Parathyroid adenoma (tissue), 2 donors: ENCODE results near the gene MTX1.
A peak's percentile ranks its signal among the peaks of the same experiment; 100 is the strongest.

ENCODE experiments used
- H2AFZ ChIP-seq: fragments of 300-600 bp; sonication (generic); one replicate; pipeline ENCODE4 v1.7.0; 2017; ENCODE audit warnings: antibody characterized with exemption, mild to moderate bottlenecking
- H3K27ac ChIP-seq: fragments of 300-600 bp; sonication (generic); one replicate; pipeline ENCODE4 v1.7.0; 2017
- H3K27me3 ChIP-seq: fragments of 300-600 bp; sonication (generic); one replicate; pipeline ENCODE4 v1.7.0; 2017; ENCODE audit warnings: low read length; ENCODE audit not compliant: control insufficient read depth, insufficient read depth
- H3K36me3 ChIP-seq: fragments of 300-600 bp; sonication (generic); one replicate; pipeline ENCODE4 v1.7.0; 2017; ENCODE audit warnings: low read length; ENCODE audit not compliant: control insufficient read depth, insufficient read depth
- H3K4me1 ChIP-seq: fragments of 300-600 bp; sonication (generic); one replicate; pipeline ENCODE4 v1.7.0; 2017; ENCODE audit warnings: control low read depth
- H3K4me2 ChIP-seq: fragments of 300-600 bp; sonication (generic); one replicate; pipeline ENCODE4 v1.7.0; 2017; ENCODE audit warnings: low read length
- H3K4me3 ChIP-seq: fragments of 300-600 bp; sonication (generic); one replicate; pipeline ENCODE4 v1.7.0; 2017; ENCODE audit warnings: low read depth, low read length
- H3K79me2 ChIP-seq: fragments of 300-600 bp; sonication (generic); one replicate; pipeline ENCODE4 v1.7.0; 2017; ENCODE audit warnings: control low read depth
- H3K9ac ChIP-seq: fragments of 300-600 bp; sonication (generic); one replicate; pipeline ENCODE4 v1.7.0; 2017; ENCODE audit warnings: mild to moderate bottlenecking
- H3K9me3 ChIP-seq: fragments of 300-600 bp; sonication (generic); one replicate; pipeline ENCODE4 v1.7.0; 2017; ENCODE audit warnings: low read length; ENCODE audit not compliant: control insufficient read depth
- CTCF ChIP-seq: fragments of 300-600 bp; sonication (generic); IDR thresholded peaks from one replicate; pipeline ENCODE4 v1.7.0; 2017; ENCODE audit warnings: antibody characterized with exemption, mild to moderate bottlenecking
- donor health status: primary hyperparathyroidism.

The MTX1 gene

GRCh38 chr1:155255243-155256007 lies 46.9 kb downstream of the MTX1 start, which contains the start of gene ENTREP3:
ENTREP3 (minus strand) TSS chr1:155255483; CDS start chr1:155254877, 606 bp downstream.
- Histone ChIP-seq H3K79me2 (no peaks in the 10 kb centered on the region), H3K9ac (peak within 1 kb of the TSS; percentile 37), H3K9me3 (no peaks in the 10 kb centered on the region), H3K4me1 (peaks cover 4% of the 10 kb centered on the region), H3K27ac (peak within 1 kb of the TSS; percentile 93), H3K4me2 (peak within 1 kb of the TSS; percentile 77), H3K36me3 (no peaks in the 10 kb centered on the region), H3K4me3 (peak within 1 kb of the TSS; percentile 63), H2AFZ (peak within 1 kb of the TSS; percentile 85), H3K27me3 (no peaks in the 10 kb centered on the region)
- no peak for TF ChIP-seq CTCF

- peaks cover 4% of the 10 kb centered on the region for H3K4me1 ChIP-seq
- H3K36me3 ChIP-seq, result no peaks in the 10 kb centered on the region
- no peaks in the 10 kb centered on the region for H3K9me3 ChIP-seq
- no peaks in the 10 kb centered on the region for H3K79me2 ChIP-seq
- H3K9ac ChIP-seq, result no peak overlapping the region
- TF ChIP-seq CTCF, result no peak
- peak overlapping the region; percentile 85 for H2AFZ ChIP-seq
- no peaks in the 10 kb centered on the region for H3K27me3 ChIP-seq
- peak overlapping the region; percentile 93 for H3K27ac ChIP-seq
- peak overlapping the region; percentile 63 for H3K4me3 ChIP-seq
- peak overlapping the region; percentile 77 for H3K4me2 ChIP-seq
Observed at GRCh38 chr1:155256058-155256852, 47.8 kb downstream of the MTX1 start.

DNA sequence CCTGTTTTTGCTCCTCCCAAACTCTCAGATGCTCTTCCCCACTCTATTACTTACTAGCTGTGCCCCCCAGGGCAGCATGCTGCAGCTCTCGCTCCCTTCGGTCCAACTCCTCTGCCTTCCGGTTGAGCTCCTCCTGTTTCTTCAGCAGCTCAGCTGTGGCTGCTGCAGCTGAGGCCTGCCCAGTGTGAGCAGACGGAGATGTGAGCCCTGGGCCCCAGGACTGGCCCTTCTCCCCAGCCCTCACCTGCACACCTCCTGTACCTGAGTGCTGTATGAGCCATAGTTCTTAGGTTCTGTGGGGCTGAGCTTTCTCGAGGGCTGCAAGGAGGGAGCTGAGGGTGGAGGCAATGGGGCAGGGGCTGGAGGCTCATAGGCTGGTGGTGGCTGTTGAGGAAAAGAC lies 51.8 kb downstream of the MTX1 start:
- TF ChIP-seq CTCF, result no peak
- no peak overlapping the region for H3K4me3 ChIP-seq
- no peak overlapping the region for H3K27ac ChIP-seq
- no peak overlapping the region for H2AFZ ChIP-seq
- H3K36me3 ChIP-seq, result no peaks in the 10 kb centered on the region
- no peak overlapping the region for H3K4me2 ChIP-seq
- no peaks in the 10 kb centered on the region for H3K27me3 ChIP-seq
- H3K79me2 ChIP-seq, result no peaks in the 10 kb centered on the region
- H3K4me1 ChIP-seq, result no peaks in the 10 kb centered on the region
- H3K9me3 ChIP-seq, result no peaks in the 10 kb centered on the region
- no peak overlapping the region for H3K9ac ChIP-seq

- no peaks in the 10 kb centered on the region for H3K9me3 ChIP-seq
- peak overlapping the region; percentile 98 for H3K4me2 ChIP-seq
- no peaks in the 10 kb centered on the region for H3K79me2 ChIP-seq
- H3K4me3 ChIP-seq, result peak overlapping the region; percentile 92
- no peak for TF ChIP-seq CTCF
- peak overlapping the region; percentile 75 for H2AFZ ChIP-seq
- peak overlapping the region; percentile 80 for H3K27ac ChIP-seq
- no peak overlapping the region for H3K9ac ChIP-seq
- no peaks in the 10 kb centered on the region for H3K4me1 ChIP-seq
- H3K27me3 ChIP-seq, result no peaks in the 10 kb centered on the region
- no peaks in the 10 kb centered on the region for H3K36me3 ChIP-seq
Observed at GRCh38 chr1:155261493-155261851, 53.0 kb downstream of the MTX1 start.
